ENCODE data around the gene MCU.
A peak's percentile ranks its signal among the peaks of the same experiment; 100 is the strongest.

MCU gene

DNA sequence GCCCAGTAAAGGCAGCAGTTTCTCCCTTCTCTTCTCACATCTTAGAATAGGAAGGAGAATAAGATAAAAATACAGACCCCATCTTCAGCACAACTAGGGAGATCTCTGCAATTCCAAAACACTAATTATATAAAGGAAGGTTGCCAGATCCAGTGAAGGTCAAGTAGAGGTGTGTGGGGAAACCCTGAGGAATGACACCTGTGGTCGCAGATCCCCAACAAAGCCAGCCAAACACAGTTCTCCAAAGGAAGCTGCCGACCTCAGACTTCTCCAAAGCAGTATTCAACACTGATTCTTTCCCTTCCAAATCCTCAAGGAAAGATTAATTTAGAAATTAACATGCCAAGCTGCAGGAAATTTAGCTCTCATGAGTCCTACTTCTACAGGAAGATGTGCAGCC is 138.7 kb downstream of the MCU start:
- H3K4me1 Mint-ChIP-seq, result no peaks in the 10 kb centered on the region
- H3K4me3 Mint-ChIP-seq, result no peak overlapping the region
- H3K27me3 Mint-ChIP-seq, result no peaks in the 10 kb centered on the region
- H3K9me3 Mint-ChIP-seq, result no peaks in the 10 kb centered on the region
- ATAC-seq (no peak), DNase-seq (no peak)
- H3K36me3 Mint-ChIP-seq (ENCODE audit: low read depth), result peaks cover 2% of the 10 kb centered on the region
- H3K27ac Mint-ChIP-seq, result no peak overlapping the region

DNA sequence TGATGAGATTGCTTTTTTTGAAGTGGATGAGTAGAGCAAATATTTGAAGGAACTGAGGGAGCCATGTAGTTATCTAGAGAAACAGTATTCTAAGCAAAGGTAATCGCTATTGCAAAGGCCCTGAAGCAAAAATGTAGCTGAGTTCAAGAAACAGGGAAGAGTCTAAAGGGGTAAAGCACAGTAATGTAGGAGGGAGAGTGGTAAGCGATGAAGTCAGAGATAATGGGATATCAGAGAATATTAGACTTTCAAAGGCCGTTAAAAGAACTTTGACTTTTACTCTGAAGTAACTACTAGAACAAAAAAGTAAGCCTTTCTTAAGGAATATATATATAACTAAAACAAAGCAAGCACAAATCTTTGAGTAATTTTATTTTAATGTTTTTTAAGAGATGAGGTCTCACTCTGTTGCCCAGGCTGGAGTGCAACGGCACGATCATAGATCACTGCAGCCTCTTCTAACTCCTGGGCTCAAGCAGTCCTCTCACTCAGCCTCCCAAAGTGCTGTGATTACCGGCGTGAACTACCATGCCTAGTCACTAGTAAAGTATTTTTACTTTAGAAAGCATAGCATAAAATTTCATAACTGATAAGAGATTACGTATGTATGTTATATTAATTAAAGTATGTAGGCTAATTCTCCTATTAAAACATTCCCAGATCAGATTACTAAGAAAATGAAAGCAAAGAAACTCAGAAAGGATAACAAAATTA is 139.9 kb downstream of the MCU start:
- DNase-seq, result no peak
- Mint-ChIP-seq H3K9me3 (no peaks in the 10 kb centered on the region), H3K4me1 (no peaks in the 10 kb centered on the region), H3K36me3 (ENCODE audit: low read depth) (peaks cover 2% of the 10 kb centered on the region), H3K4me3 (no peak overlapping the region), H3K27me3 (no peaks in the 10 kb centered on the region), H3K27ac (no peak overlapping the region)
- ATAC-seq, result no peak

DNA sequence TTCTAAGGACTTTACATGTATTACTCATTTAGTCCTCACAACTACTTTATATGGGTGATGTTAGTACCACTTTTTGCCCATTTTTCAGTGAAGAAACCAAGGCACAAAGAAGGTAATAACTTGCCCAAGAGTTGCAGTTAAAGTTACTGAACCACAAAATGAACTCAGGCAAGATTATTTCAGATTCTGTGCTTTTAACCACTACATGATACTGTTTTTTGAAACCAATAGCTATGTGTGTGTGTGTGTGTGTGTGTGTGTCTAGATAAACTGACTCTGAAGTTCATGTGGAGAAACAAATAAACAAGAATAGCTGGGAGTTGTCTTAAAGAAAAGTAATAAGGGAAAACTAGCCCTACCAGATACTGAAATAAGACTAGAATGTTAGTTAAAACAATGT is 140.8 kb downstream of the MCU start:
- no peaks in the 10 kb centered on the region for H3K4me1 Mint-ChIP-seq
- H3K27ac Mint-ChIP-seq, result no peak overlapping the region
- no peaks in the 10 kb centered on the region for H3K27me3 Mint-ChIP-seq
- H3K9me3 Mint-ChIP-seq, result no peaks in the 10 kb centered on the region
- H3K4me3 Mint-ChIP-seq, result no peak overlapping the region
- DNase-seq, result no peak
- no peak for ATAC-seq
- peaks cover 2% of the 10 kb centered on the region for H3K36me3 Mint-ChIP-seq (ENCODE audit: low read depth)

DNA sequence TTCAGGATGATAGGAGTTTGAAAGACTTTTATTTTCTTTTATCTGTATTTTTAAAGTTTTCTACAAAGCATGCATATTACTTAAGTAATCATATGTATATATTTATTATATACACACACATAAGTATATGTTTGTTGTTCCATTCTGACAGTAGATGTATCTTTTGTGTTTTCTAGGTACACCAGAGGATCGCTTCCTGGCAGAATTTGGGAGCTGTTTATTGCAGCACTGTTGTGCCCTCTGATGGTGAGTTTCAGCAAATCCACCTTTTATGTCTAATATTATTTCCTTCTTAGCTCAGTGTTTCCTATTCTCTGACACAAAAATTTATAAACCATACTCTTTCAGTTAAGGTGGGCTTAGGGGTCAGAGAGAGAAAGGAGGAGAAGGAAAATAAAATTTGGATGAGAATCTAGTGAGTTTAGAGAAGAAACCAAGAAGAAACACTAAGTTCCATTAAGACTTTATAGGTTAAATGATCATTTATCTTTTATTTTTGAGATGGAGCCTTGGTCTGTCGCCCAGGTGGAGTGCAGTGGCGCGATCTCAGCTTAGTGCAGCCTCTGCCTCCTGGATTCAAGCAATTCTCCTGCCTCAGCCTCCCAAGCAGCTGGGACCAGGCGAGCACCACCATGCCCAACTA is 142.4 kb downstream of the MCU start:
- peaks cover 3% of the 10 kb centered on the region for H3K36me3 Mint-ChIP-seq (ENCODE audit: low read depth)
- no peaks in the 10 kb centered on the region for H3K27me3 Mint-ChIP-seq
- no peak for ATAC-seq
- H3K4me1 Mint-ChIP-seq, result no peaks in the 10 kb centered on the region
- DNase-seq, result peak; percentile 15
- no peak overlapping the region for H3K27ac Mint-ChIP-seq
- no peaks in the 10 kb centered on the region for H3K9me3 Mint-ChIP-seq
- no peak overlapping the region for H3K4me3 Mint-ChIP-seq

DNA sequence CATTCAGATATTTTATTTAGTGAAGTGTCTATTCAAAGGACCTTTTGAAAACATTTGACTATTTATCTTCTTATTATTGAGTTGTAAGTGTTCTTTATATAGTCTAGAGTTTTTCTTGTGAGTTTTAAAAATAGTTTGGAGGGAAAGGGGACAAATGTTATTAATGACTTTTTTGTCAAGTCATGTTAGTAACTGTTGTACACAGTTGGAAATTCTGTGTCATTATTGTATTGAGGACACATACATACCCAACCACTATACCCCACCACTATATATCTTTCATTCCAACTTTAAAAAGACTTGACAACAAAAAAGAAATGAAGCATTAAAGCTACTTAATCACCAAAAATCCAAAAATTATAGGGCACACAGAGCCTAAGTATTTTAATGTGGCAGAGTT is 148.4 kb downstream of the MCU start:
- Mint-ChIP-seq H3K4me3 (no peak overlapping the region), H3K36me3 (ENCODE audit: low read depth) (peaks cover 1% of the 10 kb centered on the region), H3K27ac (no peak overlapping the region), H3K9me3 (no peaks in the 10 kb centered on the region), H3K27me3 (no peaks in the 10 kb centered on the region), H3K4me1 (no peaks in the 10 kb centered on the region)
- no peak for ATAC-seq
- DNase-seq, result no peak

DNA sequence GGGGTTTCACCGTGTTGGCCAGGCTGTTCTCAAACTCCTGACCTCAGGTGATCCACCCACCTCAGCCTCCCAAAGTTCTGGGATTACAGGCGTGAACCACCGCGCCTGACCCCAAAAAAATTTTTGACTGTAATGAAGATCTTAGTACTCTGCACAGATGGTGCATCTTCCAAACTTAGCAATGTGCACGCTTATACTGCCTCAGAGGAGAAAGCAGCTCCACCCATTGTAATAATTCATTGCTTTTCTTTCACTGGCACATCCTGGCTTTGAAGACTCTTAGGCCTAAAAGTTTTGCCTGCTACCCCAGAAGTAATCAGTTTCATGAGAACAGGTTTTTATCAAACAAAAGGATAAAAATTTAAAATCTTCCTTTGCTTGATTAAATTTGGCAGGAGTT is 149.5 kb downstream of the MCU start:
- no peak overlapping the region for H3K27ac Mint-ChIP-seq

DNA sequence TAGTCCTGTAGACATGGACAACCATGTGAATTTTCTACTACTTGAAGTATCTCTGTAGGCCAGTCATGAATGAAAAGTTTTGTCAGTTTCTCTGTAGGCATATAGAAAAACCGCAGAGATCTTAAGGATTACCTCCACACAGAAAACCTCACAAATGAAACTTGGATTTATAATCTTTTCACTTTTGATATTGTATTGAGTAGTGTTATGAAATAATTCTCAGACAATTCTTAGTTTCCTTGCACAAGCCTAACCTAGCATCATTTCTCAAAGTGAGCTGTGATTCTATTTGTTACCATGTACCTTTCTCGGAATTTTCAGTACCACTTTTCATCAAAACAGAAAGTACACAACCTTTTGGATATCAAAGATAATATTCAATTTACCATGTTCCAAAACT is 150.2 kb downstream of the MCU start:
- Mint-ChIP-seq H3K27ac (no peak overlapping the region), H3K4me3 (no peak overlapping the region), H3K27me3 (no peaks in the 10 kb centered on the region), H3K4me1 (peaks cover 3% of the 10 kb centered on the region), H3K9me3 (no peaks in the 10 kb centered on the region), H3K36me3 (ENCODE audit: low read depth) (peaks cover 1% of the 10 kb centered on the region)
- ATAC-seq, result no peak
- no peak for DNase-seq

More for the DNA sequence above, 149.5 kb downstream of the MCU start:
- H3K36me3 Mint-ChIP-seq (ENCODE audit: low read depth), result peaks cover 1% of the 10 kb centered on the region
- no peak for ATAC-seq
- peaks cover 3% of the 10 kb centered on the region for H3K4me1 Mint-ChIP-seq
- no peaks in the 10 kb centered on the region for H3K9me3 Mint-ChIP-seq
- no peak for DNase-seq
- H3K27me3 Mint-ChIP-seq, result no peaks in the 10 kb centered on the region
- H3K4me3 Mint-ChIP-seq, result no peak overlapping the region

DNA sequence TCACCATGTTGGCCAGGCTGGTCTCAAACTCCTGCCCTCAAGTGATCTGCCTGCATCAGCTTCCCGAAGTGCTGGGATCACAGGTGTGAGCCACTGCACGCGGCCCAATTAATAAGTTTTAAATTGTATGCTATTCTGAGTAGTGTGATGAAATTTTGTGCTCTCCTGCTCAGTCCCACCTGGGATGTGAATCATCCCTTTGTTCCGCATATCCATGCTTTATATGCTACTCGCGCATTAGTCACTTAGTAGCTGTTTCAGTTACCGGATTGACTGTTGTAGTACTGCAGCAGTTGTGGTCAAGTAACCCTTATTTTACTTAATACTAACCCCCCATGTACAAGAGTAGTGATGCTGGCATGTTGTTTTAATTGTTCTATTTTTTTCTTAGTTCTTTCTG is 154.3 kb downstream of the MCU start:
- ATAC-seq, result peak; percentile 78
- no peak for DNase-seq

DNA sequence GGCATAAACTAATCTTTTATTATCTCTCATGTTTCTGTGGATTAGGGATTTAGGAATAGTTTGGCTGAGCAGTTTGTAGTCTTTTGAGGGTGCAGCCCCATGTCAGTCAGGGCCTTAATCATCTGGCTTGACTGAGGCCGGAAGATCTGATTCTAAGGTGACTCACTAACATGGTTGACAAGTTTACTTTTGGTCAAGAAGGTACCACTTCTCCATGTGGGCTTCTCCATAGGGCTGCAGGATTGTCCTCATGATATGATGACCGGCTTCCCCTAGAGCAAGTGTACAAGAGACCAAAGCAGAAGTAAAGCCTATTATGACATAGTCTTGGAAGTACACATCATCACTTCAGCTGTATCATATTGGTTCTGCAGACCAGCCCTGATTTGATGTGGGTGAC is 155.7 kb downstream of the MCU start:
- no peaks in the 10 kb centered on the region for H3K27me3 Mint-ChIP-seq
- no peaks in the 10 kb centered on the region for H3K9me3 Mint-ChIP-seq
- H3K4me1 Mint-ChIP-seq, result peaks cover 3% of the 10 kb centered on the region
- no peaks in the 10 kb centered on the region for H3K36me3 Mint-ChIP-seq (ENCODE audit: low read depth)
- DNase-seq (no peak), ATAC-seq (no peak)
- H3K4me3 Mint-ChIP-seq, result no peak overlapping the region
- H3K27ac Mint-ChIP-seq, result no peak overlapping the region

More for the DNA sequence above, 154.3 kb downstream of the MCU start:
- Mint-ChIP-seq H3K4me3 (no peak overlapping the region), H3K36me3 (ENCODE audit: low read depth) (no peaks in the 10 kb centered on the region), H3K9me3 (no peaks in the 10 kb centered on the region), H3K27me3 (no peaks in the 10 kb centered on the region), H3K4me1 (peaks cover 3% of the 10 kb centered on the region), H3K27ac (no peak overlapping the region)

DNA sequence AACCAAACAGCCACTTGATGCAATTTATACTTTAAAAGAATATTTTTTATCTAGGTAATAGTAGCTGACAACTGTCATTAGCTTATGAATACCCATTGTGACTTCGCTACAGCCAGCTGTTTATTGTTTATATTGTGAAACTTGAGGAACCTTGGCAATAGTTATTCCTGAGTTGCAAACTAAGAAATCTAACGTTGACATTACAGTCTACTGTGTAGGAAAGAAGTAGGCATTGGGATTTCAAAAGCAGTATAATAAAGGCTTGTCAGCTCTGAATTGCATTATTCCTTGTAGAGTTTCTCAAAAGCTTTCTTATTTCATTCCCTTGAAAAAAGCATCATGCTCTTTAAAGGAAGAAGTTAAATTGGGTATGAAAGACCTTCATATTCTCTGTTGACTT is 158.9 kb downstream of the MCU start:
- no peak overlapping the region for H3K27ac Mint-ChIP-seq
- peaks cover 3% of the 10 kb centered on the region for H3K4me1 Mint-ChIP-seq
- no peaks in the 10 kb centered on the region for H3K9me3 Mint-ChIP-seq
- no peaks in the 10 kb centered on the region for H3K36me3 Mint-ChIP-seq (ENCODE audit: low read depth)
- no peaks in the 10 kb centered on the region for H3K27me3 Mint-ChIP-seq
- H3K4me3 Mint-ChIP-seq, result no peak overlapping the region
- ATAC-seq (no peak), DNase-seq (no peak)

DNA sequence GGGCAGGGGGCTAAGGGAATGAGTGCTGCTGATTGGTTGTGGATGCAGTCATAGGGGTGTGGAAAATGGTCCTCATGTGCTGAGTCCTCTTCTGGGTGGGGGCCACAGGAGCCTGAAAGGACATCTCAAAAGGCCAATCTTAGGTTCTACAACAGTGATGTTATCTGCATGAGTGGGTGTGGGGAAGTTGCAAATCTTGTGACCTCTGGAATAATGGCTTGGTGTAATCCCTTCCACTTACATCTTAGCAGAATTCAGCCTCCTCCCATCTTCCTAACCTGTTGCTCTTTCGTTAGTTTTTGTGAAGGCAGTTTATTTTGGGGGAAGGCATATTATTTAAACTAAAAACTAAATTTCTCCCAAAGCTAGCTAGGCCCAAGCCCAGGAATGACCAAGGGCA is 159.6 kb downstream of the MCU start:
- Mint-ChIP-seq H3K27me3 (no peaks in the 10 kb centered on the region), H3K36me3 (ENCODE audit: low read depth) (no peaks in the 10 kb centered on the region), H3K27ac (no peak overlapping the region), H3K4me3 (no peak overlapping the region), H3K9me3 (no peaks in the 10 kb centered on the region), H3K4me1 (no peaks in the 10 kb centered on the region)
- no peak for DNase-seq
- no peak for ATAC-seq

DNA sequence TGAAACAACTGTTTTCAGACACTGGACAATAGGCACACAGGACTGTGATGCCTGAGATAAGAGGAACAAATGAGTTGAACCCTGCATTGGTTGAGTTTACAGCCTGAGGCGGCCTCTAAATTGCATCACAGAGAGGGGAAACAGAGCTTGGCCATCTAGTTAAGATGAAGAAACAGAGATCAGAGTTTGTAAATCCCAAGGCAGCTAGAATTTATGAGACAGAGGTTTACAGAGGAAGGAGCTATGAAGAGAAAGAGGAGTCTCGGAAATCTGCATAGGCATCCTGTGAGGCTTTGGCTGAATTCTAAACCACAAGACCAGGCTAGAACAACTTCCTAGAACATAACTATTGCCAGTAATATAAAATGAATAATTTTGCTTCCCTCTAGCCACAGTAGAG is 160.6 kb downstream of the MCU start:
- Mint-ChIP-seq H3K27ac (no peak overlapping the region), H3K4me3 (no peak overlapping the region), H3K4me1 (no peaks in the 10 kb centered on the region), H3K36me3 (ENCODE audit: low read depth) (no peaks in the 10 kb centered on the region), H3K27me3 (no peaks in the 10 kb centered on the region), H3K9me3 (no peaks in the 10 kb centered on the region)
- no peak for ATAC-seq
- DNase-seq, result no peak

DNA sequence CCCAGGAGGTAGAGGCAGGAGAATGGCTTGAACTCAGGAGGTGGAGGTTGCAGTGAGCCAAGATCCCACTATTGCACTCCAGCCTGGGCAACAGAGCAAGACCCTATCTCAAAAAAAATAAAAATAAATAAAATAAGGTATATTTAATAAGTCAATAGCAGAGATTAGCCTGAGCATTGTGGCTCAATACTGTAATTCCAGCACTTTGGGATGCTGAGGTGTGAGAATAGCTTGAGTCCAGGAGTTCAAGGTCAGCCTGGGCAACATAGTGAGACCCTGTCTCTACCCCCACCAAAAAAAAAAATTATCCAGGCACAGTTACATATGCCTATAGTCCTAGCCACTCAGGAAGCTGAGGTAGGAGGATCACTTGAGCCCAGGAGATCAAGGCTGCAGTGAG is 163.2 kb downstream of the MCU start:
- no peaks in the 10 kb centered on the region for H3K36me3 Mint-ChIP-seq (ENCODE audit: low read depth)
- H3K4me3 Mint-ChIP-seq, result no peak overlapping the region
- no peak for ATAC-seq
- no peak overlapping the region for H3K27ac Mint-ChIP-seq
- H3K9me3 Mint-ChIP-seq, result no peaks in the 10 kb centered on the region
- no peak for DNase-seq
- H3K4me1 Mint-ChIP-seq, result no peaks in the 10 kb centered on the region
- H3K27me3 Mint-ChIP-seq, result no peaks in the 10 kb centered on the region

DNA sequence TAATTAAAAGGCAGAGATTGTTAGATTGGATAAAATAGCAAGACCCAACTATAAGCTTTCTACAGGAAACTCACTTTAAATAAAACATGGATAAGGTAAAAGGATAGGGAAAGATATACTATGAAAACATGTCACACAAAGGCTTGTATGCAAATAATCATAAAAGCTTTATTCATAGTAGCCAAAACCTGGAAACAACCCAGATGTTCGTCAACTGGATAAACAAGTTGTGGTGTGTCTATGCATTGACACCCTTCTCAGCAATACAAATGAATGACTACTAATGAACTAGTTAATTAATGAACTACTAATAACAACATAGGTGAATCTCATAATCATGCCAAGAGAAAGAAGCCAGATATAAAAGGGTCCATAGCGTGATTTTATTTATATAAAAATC is 163.8 kb downstream of the MCU start:
- no peaks in the 10 kb centered on the region for H3K4me1 Mint-ChIP-seq
- H3K4me3 Mint-ChIP-seq, result no peak overlapping the region
- no peak for DNase-seq
- no peaks in the 10 kb centered on the region for H3K27me3 Mint-ChIP-seq
- H3K36me3 Mint-ChIP-seq (ENCODE audit: low read depth), result no peaks in the 10 kb centered on the region
- no peak for ATAC-seq
- no peaks in the 10 kb centered on the region for H3K9me3 Mint-ChIP-seq
- no peak overlapping the region for H3K27ac Mint-ChIP-seq

DNA sequence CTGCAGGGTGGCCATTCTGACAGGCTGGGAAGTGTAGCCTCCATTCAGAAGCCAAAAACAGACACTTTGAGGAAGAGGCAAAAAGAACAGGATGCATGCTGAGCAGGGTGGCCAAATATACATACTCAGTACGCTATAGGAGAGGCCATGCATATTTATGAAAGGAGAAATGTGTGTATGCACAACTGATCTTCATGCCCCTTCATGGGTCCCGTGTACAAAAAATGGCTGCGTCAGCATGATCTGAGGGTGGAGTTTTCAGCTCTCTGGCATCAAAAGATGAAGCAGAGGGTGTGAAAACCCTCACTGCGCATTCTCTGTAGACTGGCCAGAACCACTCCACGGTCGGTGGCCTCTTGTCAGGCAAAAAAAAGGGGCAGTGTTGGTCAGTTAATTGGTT is 166.1 kb downstream of the MCU start:
- no peaks in the 10 kb centered on the region for H3K9me3 Mint-ChIP-seq
- no peak overlapping the region for H3K27ac Mint-ChIP-seq
- DNase-seq (no peak), ATAC-seq (no peak)
- H3K27me3 Mint-ChIP-seq, result no peaks in the 10 kb centered on the region
- no peaks in the 10 kb centered on the region for H3K4me1 Mint-ChIP-seq
- H3K4me3 Mint-ChIP-seq, result no peak overlapping the region
- H3K36me3 Mint-ChIP-seq (ENCODE audit: low read depth), result no peaks in the 10 kb centered on the region

DNA sequence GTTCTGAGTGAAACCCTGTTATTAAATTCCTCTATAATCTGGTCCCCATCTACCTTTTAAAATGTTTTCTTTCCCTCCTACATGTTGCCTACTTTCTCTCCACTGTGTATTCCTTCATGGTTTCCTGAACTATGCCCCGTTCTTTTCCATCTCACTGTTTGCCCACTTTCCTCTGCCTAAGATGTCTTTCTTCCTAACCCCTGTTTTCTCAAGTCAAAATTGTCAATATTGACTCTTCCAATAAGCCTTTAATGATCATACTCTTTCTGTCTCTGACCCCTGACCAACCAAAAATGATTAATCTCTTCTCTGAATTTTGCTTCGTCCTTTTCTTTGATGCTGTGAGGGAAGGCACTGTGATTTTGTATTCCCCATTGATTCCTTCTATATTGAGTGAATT is 171.0 kb downstream of the MCU start:
- H3K4me3 Mint-ChIP-seq, result no peak overlapping the region
- H3K36me3 Mint-ChIP-seq (ENCODE audit: low read depth), result no peaks in the 10 kb centered on the region
- no peak overlapping the region for H3K27ac Mint-ChIP-seq
- H3K9me3 Mint-ChIP-seq, result no peaks in the 10 kb centered on the region
- no peak for ATAC-seq
- H3K27me3 Mint-ChIP-seq, result no peaks in the 10 kb centered on the region
- no peaks in the 10 kb centered on the region for H3K4me1 Mint-ChIP-seq
- DNase-seq, result no peak

Data from activated naive CD8-positive, alpha-beta T cell treated with anti-CD3 and anti-CD28 coated beads, Interleukin-2, amount 50 U/mL, for 24 hours (primary cell).